HEK293 (cell line): ENCODE data around the gene APOO.

Source experiments
- GLIS1 ChIP-seq: fragments of 450-650 bp; formaldehyde crosslinking; IDR thresholded peaks from 2 replicates; pipeline ENCODE4 v1.5.1; 2016; ENCODE audit warnings: missing biosample characterization, missing genetic modification characterization
- GLIS2 ChIP-seq: fragments of 450-650 bp; formaldehyde crosslinking; IDR thresholded peaks from 2 replicates; pipeline ENCODE4 v1.5.1; 2016; ENCODE audit warnings: missing biosample characterization, missing genetic modification characterization
- MEIS1 ChIP-seq: sonication (generic); formaldehyde crosslinking; IDR thresholded peaks from 2 replicates; pipeline ENCODE4 v1.8.1; 2022; ENCODE audit warnings: missing genetic modification reagents, mild to moderate bottlenecking, borderline replicate concordance
- MYNN ChIP-seq: fragments of 450-650 bp; formaldehyde crosslinking; IDR thresholded peaks from 2 replicates; pipeline ENCODE4 v1.5.1; 2016; ENCODE audit warnings: missing biosample characterization, missing genetic modification characterization, borderline replicate concordance
- OSR2 ChIP-seq: fragments of 450-650 bp; formaldehyde crosslinking; IDR thresholded peaks from 2 replicates; pipeline ENCODE4 v1.5.1; 2016; ENCODE audit warnings: missing biosample characterization, missing genetic modification characterization
- OVOL3 ChIP-seq: fragments of 450-650 bp; formaldehyde crosslinking; IDR thresholded peaks from 2 replicates; pipeline ENCODE4 v1.5.1; 2016; ENCODE audit warnings: missing biosample characterization, missing genetic modification characterization
- SETDB1 ChIP-seq: IDR thresholded peaks from one replicate; pipeline ENCODE4 v1.6.1; 2017; ENCODE audit warnings: mild to moderate bottlenecking, low read length, moderate library complexity, mixed read lengths; ENCODE audit not compliant: insufficient read length
- TCF7L2 ChIP-seq: IDR thresholded peaks from 2 replicates; pipeline ENCODE4 v1.6.1; 2011; ENCODE audit warnings: low read depth, mild to moderate bottlenecking, inconsistent platforms, low read length, moderate library complexity, borderline replicate concordance
- ZBTB17 ChIP-seq: fragments of 450-650 bp; formaldehyde crosslinking; IDR thresholded peaks from 2 replicates; pipeline ENCODE4 v1.5.1; 2016; ENCODE audit warnings: missing biosample characterization, missing genetic modification characterization
- ZBTB21 ChIP-seq: fragments of 450-650 bp; formaldehyde crosslinking; IDR thresholded peaks from 2 replicates; pipeline ENCODE4 v1.5.1; 2017; ENCODE audit warnings: missing biosample characterization, missing genetic modification characterization
- ZNF121 ChIP-seq: fragments of 450-650 bp; formaldehyde crosslinking; IDR thresholded peaks from 2 replicates; pipeline ENCODE4 v1.5.1; 2016; ENCODE audit warnings: missing biosample characterization, missing genetic modification characterization
- ZNF174 ChIP-seq: fragments of 450-650 bp; formaldehyde crosslinking; IDR thresholded peaks from 2 replicates; pipeline ENCODE4 v1.5.0; 2017; ENCODE audit warnings: missing biosample characterization, mild to moderate bottlenecking, missing genetic modification characterization
- ZNF184 ChIP-seq: fragments of 450-650 bp; IDR thresholded peaks from 2 replicates; pipeline ENCODE4 v1.5.1; 2018; ENCODE audit warnings: missing biosample characterization, mild to moderate bottlenecking, missing genetic modification characterization
- ZNF202 ChIP-seq: fragments of 450-650 bp; formaldehyde crosslinking; IDR thresholded peaks from 2 replicates; pipeline ENCODE4 v1.5.1; 2016; ENCODE audit warnings: missing biosample characterization, missing genetic modification characterization, borderline replicate concordance
- ZNF335 ChIP-seq: fragments of 450-650 bp; formaldehyde crosslinking; conservative IDR thresholded peaks from 2 replicates; pipeline ENCODE4 v1.5.1; 2016; ENCODE audit warnings: missing biosample characterization, missing genetic modification characterization
- ZNF354C ChIP-seq: fragments of 450-650 bp; formaldehyde crosslinking; IDR thresholded peaks from 2 replicates; pipeline ENCODE4 v1.5.1; 2016; ENCODE audit warnings: missing biosample characterization, missing genetic modification characterization, low read depth, borderline replicate concordance
- ZNF391 ChIP-seq: fragments of 450-650 bp; formaldehyde crosslinking; IDR thresholded peaks from 2 replicates; pipeline ENCODE4 v1.5.1; 2016; ENCODE audit warnings: low read depth, missing biosample characterization, missing genetic modification characterization, borderline replicate concordance
- ZNF473 ChIP-seq: fragments of 450-650 bp; formaldehyde crosslinking; IDR thresholded peaks from 2 replicates; pipeline ENCODE4 v1.5.1; 2017; ENCODE audit warnings: missing biosample characterization, missing genetic modification characterization
- ZNF555 ChIP-seq: fragments of 450-650 bp; formaldehyde crosslinking; conservative IDR thresholded peaks from 2 replicates; pipeline ENCODE4 v1.5.1; 2017; ENCODE audit warnings: missing biosample characterization, mild to moderate bottlenecking, missing genetic modification characterization, inconsistent platforms
- ZNF623 ChIP-seq: fragments of 450-650 bp; formaldehyde crosslinking; IDR thresholded peaks from 2 replicates; pipeline ENCODE4 v1.5.1; 2016; ENCODE audit warnings: missing biosample characterization, missing genetic modification characterization
- ZNF677 ChIP-seq: fragments of 450-650 bp; IDR thresholded peaks from 2 replicates; pipeline ENCODE4 v1.5.0; 2018; ENCODE audit warnings: missing biosample characterization, mild to moderate bottlenecking, missing genetic modification characterization, moderate library complexity
- ZNF843 ChIP-seq: fragments of 450-650 bp; formaldehyde crosslinking; IDR thresholded peaks from 2 replicates; pipeline ENCODE4 v1.5.1; 2016; ENCODE audit warnings: missing biosample characterization, missing genetic modification characterization
- ZSCAN16 ChIP-seq: fragments of 450-650 bp; formaldehyde crosslinking; IDR thresholded peaks from 2 replicates; pipeline ENCODE4 v1.5.1; 2016; ENCODE audit warnings: missing biosample characterization, missing genetic modification characterization
- ZSCAN23 ChIP-seq: fragments of 450-650 bp; formaldehyde crosslinking; IDR thresholded peaks from 2 replicates; pipeline ENCODE4 v1.5.1; 2016; ENCODE audit warnings: missing biosample characterization, missing genetic modification characterization
- ZSCAN30 ChIP-seq: fragments of 450-650 bp; IDR thresholded peaks from 2 replicates; pipeline ENCODE4 v1.5.1; 2018; ENCODE audit warnings: missing biosample characterization, mild to moderate bottlenecking, missing genetic modification characterization, moderate library complexity
- TF ChIP-seq, protein P1 (sequence below): fragments of 450-650 bp; formaldehyde crosslinking; IDR thresholded peaks from 2 replicates; pipeline ENCODE4 v1.5.1; 2017; ENCODE audit warnings: missing biosample characterization, mild to moderate bottlenecking, missing genetic modification characterization, moderate library complexity
- TF ChIP-seq, protein P2 (sequence below): fragments of 450-650 bp; formaldehyde crosslinking; IDR thresholded peaks from 2 replicates; pipeline ENCODE4 v1.5.1; 2016; ENCODE audit warnings: missing biosample characterization, missing genetic modification characterization
- TF ChIP-seq, protein P3 (sequence below): fragments of 450-650 bp; formaldehyde crosslinking; conservative IDR thresholded peaks from 2 replicates; pipeline ENCODE4 v1.5.1; 2016; ENCODE audit warnings: low read depth, missing biosample characterization, missing genetic modification characterization
- TF ChIP-seq, protein P4 (sequence below): fragments of 450-650 bp; formaldehyde crosslinking; IDR thresholded peaks from 2 replicates; pipeline ENCODE4 v1.5.1; 2017; ENCODE audit warnings: missing biosample characterization, missing genetic modification characterization
- TF ChIP-seq, protein P5 (sequence below): fragments of 450-650 bp; formaldehyde crosslinking; IDR thresholded peaks from 2 replicates; pipeline ENCODE4 v1.5.1; 2016; ENCODE audit warnings: missing biosample characterization, missing genetic modification characterization

APOO gene

DNA sequence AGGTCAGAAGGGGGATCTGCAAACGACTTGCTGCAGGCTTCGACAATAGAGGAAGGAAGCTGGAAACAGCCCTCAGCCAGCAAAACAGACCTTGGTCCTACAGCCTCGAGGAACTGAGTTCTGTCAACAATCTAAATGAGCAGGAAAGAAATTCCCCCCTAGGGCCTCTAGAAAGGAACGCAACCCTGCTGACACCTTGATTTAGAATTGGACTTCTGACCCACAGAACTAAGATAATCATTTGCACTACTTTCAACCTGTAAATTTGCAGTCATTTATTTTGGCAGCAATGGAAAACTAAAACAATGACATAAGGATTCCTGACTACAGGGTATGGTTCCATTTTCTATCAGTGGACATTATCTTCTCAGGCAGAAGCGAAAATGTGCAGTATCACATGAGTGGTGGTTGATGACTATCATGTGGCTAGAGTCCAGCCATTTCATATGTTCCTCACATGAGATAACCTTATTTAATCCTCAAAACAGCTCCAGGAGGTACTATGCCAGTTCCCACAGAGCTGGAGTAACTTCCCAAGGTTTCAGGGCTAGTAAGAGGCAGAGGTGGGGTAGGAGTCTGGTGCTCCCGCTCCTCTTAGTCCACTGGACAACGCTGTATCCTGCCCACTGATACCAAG, 63.1 kb downstream of the APOO start (continued):
- TF ChIP-seq ZNF184 (tag by site-specific recombination) (no peak), ZNF121 (tag by site-specific recombination) (no peak), ZNF555 (no peak), ZNF677 (tag by site-specific recombination) (no peak), GLIS1 (tag by site-specific recombination) (peak; percentile 76), TCF7L2 (0 out of 2 replicates have a peak, but pooled peaks have one; percentile 33), ZNF174 (tag by site-specific recombination) (no peak), ZNF843 (tag by site-specific recombination) (no peak), ZNF473 (tag by site-specific recombination) (no peak), GLIS2 (tag by site-specific recombination) (no peak), ZNF354C (no peak), ZNF335 (tag by site-specific recombination) (peak; percentile 48), ZBTB17 (peak; percentile 52), ZBTB21 (tag by site-specific recombination) (no peak), SETDB1 (no peak), OVOL3 (tag by site-specific recombination) (no peak), MEIS1 (CRISPR knock-in tag) (no peak), ZSCAN16 (tag by site-specific recombination) (peak; percentile 32; the same call in 1 of the 2 replicates), ZNF202 (tag by site-specific recombination) (no peak), MYNN (tag by site-specific recombination) (no peak), ZSCAN30 (no peak), ZSCAN23 (no peak; the same call in 1 of the 2 replicates), ZNF391 (tag by site-specific recombination) (no peak), OSR2 (tag by site-specific recombination) (0 out of 2 replicates have a peak, but pooled peaks have one; percentile 14), ZNF623 (tag by site-specific recombination) (no peak)
- TF ChIP-seq, protein P1, sequence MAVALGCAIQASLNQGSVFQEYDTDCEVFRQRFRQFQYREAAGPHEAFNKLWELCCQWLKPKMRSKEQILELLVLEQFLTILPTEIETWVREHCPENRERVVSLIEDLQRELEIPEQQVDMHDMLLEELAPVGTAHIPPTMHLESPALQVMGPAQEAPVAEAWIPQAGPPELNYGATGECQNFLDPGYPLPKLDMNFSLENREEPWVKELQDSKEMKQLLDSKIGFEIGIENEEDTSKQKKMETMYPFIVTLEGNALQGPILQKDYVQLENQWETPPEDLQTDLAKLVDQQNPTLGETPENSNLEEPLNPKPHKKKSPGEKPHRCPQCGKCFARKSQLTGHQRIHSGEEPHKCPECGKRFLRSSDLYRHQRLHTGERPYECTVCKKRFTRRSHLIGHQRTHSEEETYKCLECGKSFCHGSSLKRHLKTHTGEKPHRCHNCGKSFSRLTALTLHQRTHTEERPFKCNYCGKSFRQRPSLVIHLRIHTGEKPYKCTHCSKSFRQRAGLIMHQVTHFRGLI, result no peak
- TF ChIP-seq, protein P2, sequence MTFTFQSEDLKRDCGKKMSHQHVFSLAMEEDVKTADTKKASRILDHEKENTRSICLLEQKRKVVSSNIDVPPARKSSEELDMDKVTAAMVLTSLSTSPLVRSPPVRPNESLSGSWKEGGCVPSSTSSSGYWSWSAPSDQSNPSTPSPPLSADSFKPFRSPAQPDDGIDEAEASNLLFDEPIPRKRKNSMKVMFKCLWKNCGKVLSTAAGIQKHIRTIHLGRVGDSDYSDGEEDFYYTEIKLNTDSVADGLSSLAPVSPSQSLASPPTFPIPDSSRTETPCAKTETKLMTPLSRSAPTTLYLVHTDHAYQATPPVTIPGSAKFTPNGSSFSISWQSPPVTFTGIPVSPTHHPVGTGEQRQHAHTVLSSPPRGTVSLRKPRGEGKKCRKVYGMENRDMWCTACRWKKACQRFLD (tag by site-specific recombination), result no peak
- TF ChIP-seq, protein P3, sequence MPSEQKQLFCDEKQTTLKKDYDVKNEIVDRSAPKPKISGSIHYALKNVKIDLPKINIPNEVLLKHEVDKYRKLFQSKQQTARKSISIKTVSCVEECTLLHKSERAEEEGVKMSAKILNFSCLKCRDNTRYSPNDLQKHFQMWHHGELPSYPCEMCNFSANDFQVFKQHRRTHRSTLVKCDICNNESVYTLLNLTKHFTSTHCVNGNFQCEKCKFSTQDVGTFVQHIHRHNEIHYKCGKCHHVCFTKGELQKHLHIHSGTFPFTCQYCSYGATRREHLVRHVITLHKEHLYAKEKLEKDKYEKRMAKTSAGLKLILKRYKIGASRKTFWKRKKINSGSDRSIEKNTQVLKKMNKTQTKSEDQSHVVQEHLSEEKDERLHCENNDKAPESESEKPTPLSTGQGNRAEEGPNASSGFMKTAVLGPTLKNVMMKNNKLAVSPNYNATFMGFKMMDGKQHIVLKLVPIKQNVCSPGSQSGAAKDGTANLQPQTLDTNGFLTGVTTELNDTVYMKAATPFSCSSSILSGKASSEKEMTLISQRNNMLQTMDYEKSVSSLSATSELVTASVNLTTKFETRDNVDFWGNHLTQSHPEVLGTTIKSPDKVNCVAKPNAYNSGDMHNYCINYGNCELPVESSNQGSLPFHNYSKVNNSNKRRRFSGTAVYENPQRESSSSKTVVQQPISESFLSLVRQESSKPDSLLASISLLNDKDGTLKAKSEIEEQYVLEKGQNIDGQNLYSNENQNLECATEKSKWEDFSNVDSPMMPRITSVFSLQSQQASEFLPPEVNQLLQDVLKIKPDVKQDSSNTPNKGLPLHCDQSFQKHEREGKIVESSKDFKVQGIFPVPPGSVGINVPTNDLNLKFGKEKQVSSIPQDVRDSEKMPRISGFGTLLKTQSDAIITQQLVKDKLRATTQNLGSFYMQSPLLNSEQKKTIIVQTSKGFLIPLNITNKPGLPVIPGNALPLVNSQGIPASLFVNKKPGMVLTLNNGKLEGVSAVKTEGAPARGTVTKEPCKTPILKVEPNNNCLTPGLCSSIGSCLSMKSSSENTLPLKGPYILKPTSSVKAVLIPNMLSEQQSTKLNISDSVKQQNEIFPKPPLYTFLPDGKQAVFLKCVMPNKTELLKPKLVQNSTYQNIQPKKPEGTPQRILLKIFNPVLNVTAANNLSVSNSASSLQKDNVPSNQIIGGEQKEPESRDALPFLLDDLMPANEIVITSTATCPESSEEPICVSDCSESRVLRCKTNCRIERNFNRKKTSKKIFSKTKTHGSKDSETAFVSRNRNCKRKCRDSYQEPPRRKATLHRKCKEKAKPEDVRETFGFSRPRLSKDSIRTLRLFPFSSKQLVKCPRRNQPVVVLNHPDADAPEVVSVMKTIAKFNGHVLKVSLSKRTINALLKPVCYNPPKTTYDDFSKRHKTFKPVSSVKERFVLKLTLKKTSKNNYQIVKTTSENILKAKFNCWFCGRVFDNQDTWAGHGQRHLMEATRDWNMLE (tag by site-specific recombination), result no peak
- TF ChIP-seq, protein P4, sequence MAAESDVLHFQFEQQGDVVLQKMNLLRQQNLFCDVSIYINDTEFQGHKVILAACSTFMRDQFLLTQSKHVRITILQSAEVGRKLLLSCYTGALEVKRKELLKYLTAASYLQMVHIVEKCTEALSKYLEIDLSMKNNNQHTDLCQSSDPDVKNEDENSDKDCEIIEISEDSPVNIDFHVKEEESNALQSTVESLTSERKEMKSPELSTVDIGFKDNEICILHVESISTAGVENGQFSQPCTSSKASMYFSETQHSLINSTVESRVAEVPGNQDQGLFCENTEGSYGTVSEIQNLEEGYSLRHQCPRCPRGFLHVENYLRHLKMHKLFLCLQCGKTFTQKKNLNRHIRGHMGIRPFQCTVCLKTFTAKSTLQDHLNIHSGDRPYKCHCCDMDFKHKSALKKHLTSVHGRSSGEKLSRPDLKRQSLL (tag by site-specific recombination), result no peak
- TF ChIP-seq, protein P5, sequence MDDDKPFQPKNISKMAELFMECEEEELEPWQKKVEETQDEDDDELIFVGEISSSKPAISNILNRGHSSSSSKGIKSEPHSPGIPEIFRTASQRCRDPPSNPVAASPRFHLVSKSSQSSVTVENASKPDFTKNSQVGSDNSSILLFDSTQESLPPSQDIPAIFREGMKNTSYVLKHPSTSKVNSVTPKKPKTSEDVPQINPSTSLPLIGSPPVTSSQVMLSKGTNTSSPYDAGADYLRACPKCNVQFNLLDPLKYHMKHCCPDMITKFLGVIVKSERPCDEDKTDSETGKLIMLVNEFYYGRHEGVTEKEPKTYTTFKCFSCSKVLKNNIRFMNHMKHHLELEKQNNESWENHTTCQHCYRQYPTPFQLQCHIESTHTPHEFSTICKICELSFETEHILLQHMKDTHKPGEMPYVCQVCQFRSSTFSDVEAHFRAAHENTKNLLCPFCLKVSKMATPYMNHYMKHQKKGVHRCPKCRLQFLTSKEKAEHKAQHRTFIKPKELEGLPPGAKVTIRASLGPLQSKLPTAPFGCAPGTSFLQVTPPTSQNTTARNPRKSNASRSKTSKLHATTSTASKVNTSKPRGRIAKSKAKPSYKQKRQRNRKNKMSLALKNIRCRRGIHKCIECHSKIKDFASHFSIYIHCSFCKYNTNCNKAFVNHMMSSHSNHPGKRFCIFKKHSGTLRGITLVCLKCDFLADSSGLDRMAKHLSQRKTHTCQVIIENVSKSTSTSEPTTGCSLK, result no peak
